Tibial artery (tissue), 4 donors: ENCODE results near the gene KCNE3.

Source experiments
- DNase-seq, 2 donors: peaks; one replicate each; pipeline ENCODE4 v3.0.0-alpha.2; 2019
- H3K27ac ChIP-seq, 2 donors: fragments of 200-600 bp; sonication (generic) in 1 of 2; 1 replicate in 1 of 2; 2 replicates in 1 of 2; pipeline ENCODE4 v1.5.1; 2018 to 2019; ENCODE audit warnings: mild to moderate bottlenecking in 1 of 2
- H3K27me3 ChIP-seq, 2 donors: fragments of 200-600 bp; sonication (generic) in 1 of 2; one replicate each; pipeline versions ENCODE4 v1.5.1 to v1.6.0; 2016 to 2019
- H3K36me3 ChIP-seq, 3 donors: fragments of 200-600 bp; sonication (generic) in 2 of 3; one replicate each; pipeline ENCODE4 v1.5.1; 2016 to 2019; ENCODE audit warnings: mild to moderate bottlenecking in 2 of 3
- H3K4me1 ChIP-seq, 4 donors: fragments of 200-600 bp; sonication (generic) in 2 of 4; 1 replicate in 3 of 4; 2 replicates in 1 of 4; pipeline ENCODE4 v1.5.1; 2016 to 2019
- H3K4me3 ChIP-seq, 2 donors: fragments of 200-600 bp; sonication (generic) in 1 of 2; 1 replicate in 1 of 2; 2 replicates in 1 of 2; pipeline ENCODE4 v1.5.1; 2018 to 2019; ENCODE audit warnings: mild to moderate bottlenecking in 2 of 2
- H3K9me3 ChIP-seq, 3 donors: fragments of 200-600 bp; sonication (generic) in 1 of 3; one replicate each; pipeline ENCODE4 v1.5.1; 2016 to 2019
- CTCF ChIP-seq, 2 experiments: fragments of 200-600 bp in 1 of 2; fragments of 450-650 bp in 1 of 2; IDR thresholded peaks; one replicate each; pipeline ENCODE4 v1.5.1; 2017 to 2019; ENCODE audit warnings: antibody characterized with exemption in 2 of 2, mild to moderate bottlenecking in 1 of 2, moderate library complexity in 1 of 2
- intact Hi-C: fragments of 100-400 bp; cut with DNase I; formaldehyde crosslinking; loops from one replicate; pipeline ENCODE4 v1.15.0; 2023; ENCODE audit warnings: low total_unique reads

Gene KCNE3

GRCh38 chr11:74476536-74476935, 9.2 kb upstream of the KCNE3 start:
- Histone ChIP-seq H3K4me3 (no peak overlapping the region), H3K27ac (no peak overlapping the region), H3K4me1 (no peaks in the 10 kb centered on the region), H3K27me3 (no peaks in the 10 kb centered on the region), H3K36me3 (no peaks in the 10 kb centered on the region), H3K9me3 (no peaks in the 10 kb centered on the region)
- no peak for TF ChIP-seq CTCF (IDR thresholded peaks at IDR 0.05)
- DNase-seq, result no peak
- intact Hi-C loops, result no loop called here

DNA sequence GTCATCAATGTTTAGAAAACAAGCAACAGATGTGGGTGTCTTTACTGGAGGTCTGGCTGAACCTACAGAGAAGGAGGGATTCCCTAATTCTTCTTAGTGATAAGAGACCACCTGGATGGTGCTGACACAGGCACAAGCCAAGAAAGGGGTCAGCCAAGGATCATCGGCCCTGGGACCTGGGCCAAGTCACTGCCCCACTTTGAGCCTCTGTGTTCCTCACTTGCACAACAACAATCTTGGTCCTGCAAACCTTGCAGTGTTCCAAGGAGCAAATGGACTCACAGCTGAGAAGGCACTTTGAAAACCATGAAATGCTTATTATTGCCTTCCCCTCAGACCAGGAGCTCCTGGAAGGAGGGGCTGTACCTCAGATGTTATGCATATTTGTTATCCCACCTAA, 7.0 kb upstream of the KCNE3 start:
- intact Hi-C loops, result no loop called here
- no peaks in the 10 kb centered on the region for H3K9me3 ChIP-seq
- no peaks in the 10 kb centered on the region for H3K4me1 ChIP-seq
- DNase-seq, result no peak
- H3K36me3 ChIP-seq, result no peaks in the 10 kb centered on the region
- H3K27me3 ChIP-seq, result no peaks in the 10 kb centered on the region
- H3K4me3 ChIP-seq, result no peak overlapping the region
- no peak overlapping the region for H3K27ac ChIP-seq
- TF ChIP-seq CTCF (IDR thresholded peaks at IDR 0.05), result no peak

- intact Hi-C loops, result no loop called here
These were observed 6.2 kb upstream of the KCNE3 start for GRCh38 chr11:74473382-74474173.

DNA sequence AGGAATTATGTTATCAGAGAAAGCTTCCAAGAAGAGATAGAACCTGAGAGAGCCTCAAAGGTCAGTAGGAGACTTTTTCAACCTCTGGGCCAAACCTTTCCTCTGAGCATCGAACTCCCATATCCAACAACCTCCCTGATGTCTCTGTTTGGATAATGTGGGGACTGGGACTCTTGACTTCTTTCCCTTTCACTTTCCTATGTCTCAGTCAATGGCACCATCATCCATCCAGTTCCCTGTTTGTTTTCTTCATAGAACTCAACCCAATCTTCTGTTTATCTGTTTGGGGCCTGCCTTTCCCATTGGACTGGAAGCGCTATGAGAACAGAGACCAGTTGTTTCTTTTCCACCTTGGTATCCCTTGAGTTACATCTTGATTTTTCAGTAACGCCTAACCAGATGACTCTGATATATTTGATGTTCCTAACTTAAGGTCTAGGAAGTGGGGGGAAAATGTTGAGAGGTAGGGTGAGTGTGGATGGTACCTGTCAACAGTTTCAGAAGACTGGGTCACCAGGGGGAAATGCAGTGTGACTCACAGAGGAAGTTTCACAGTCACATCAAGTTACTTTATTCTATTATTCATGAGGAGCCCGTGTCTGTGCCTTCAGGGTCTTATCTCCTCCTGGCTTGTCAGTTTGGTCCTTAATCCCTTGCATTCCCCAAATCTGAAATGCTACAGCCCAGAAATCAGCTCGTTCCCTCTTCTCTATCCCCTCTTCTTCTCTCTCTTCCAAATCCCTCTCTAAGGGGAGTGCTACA, 4.5 kb upstream of the KCNE3 start:
- Histone ChIP-seq H3K27ac (no peak overlapping the region), H3K9me3 (no peaks in the 10 kb centered on the region), H3K4me3 (no peak overlapping the region), H3K27me3 (no peaks in the 10 kb centered on the region), H3K36me3 (no peaks in the 10 kb centered on the region), H3K4me1 (peaks cover 0 to 10% (median 5%) of the 10 kb centered on the region in 4 donors)
- DNase-seq, result no peak
- no peak for TF ChIP-seq CTCF (IDR thresholded peaks at IDR 0.05)
- intact Hi-C loops, result no loop called here

More at GRCh38 chr11:74473382-74474173, 6.2 kb upstream of the KCNE3 start:
- no peak overlapping the region for H3K4me3 ChIP-seq
- no peaks in the 10 kb centered on the region for H3K9me3 ChIP-seq
- DNase-seq, result peak in 1 of 2 donors; percentile 28
- no peaks in the 10 kb centered on the region for H3K27me3 ChIP-seq
- no peak overlapping the region for H3K27ac ChIP-seq
- TF ChIP-seq CTCF (IDR thresholded peaks at IDR 0.05), result no peak
- no peaks in the 10 kb centered on the region for H3K4me1 ChIP-seq
- H3K36me3 ChIP-seq, result no peaks in the 10 kb centered on the region

DNA sequence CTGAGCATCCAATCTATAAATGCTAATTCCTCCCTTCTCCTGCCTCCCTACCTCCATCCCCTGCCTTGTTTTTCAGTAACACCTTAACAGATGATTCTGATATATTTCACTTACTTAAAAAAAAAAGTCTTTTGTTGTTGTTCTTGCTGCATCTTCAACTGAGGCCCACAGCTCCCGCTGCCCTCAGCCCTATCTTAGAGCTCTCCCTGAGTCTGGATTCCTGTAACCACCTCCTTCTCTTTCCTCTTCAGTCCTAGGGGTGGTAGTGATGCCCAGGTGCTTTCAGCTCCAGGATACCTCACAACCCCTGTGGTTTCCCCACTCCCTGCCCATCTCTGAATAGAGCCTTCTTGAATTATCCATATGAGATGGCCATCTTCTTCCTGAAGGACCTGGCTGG, 3.7 kb upstream of the KCNE3 start:
- Histone ChIP-seq H3K27ac (no peak overlapping the region), H3K4me1 (peaks cover 0 to 16% (median 6%) of the 10 kb centered on the region in 4 donors), H3K27me3 (no peaks in the 10 kb centered on the region), H3K4me3 (no peak overlapping the region), H3K36me3 (no peaks in the 10 kb centered on the region), H3K9me3 (no peaks in the 10 kb centered on the region)
- DNase-seq, result no peak
- intact Hi-C loops, result no loop called here
- no peak for TF ChIP-seq CTCF (IDR thresholded peaks at IDR 0.05)
